Peyer's patch (tissue), 4 donors: Measurements from ENCODE around the gene TMEM220.

ENCODE experiments used
- CTCF ChIP-seq, 6 experiments: fragments of 450-650 bp in 4 of 6; fragments of 200-600 bp in 2 of 6; sonication (generic) in 1 of 6; IDR thresholded peaks; one replicate each; pipeline ENCODE4 v1.5.1; 2017 to 2019; ENCODE audit warnings: antibody characterized with exemption in 6 of 6, mild to moderate bottlenecking in 3 of 6, moderate library complexity in 1 of 6
- POLR2A ChIP-seq, 2 donors: fragments of 450-650 bp; IDR thresholded peaks; one replicate each; pipeline ENCODE4 v1.5.1; 2017; ENCODE audit warnings: antibody characterized with exemption in 2 of 2, mild to moderate bottlenecking in 2 of 2, moderate library complexity in 2 of 2

- no peak for TF ChIP-seq CTCF (IDR thresholded peaks at IDR 0.05)
- no peak for TF ChIP-seq POLR2A (IDR thresholded peaks at IDR 0.05)
These were observed 37.4 kb upstream of the TMEM220 start for GRCh38 chr17:10767232-10767631.
